OCI-LY1 (cell line): ENCODE data around the gene CDH23.

Source experiments
- H2AFZ ChIP-seq: fragments of 200-600 bp; sonication (generic), shearing (Covaris generic); 2 replicates; pipeline ENCODE4 v1.6.0; 2014; ENCODE audit warnings: antibody characterized with exemption, mild to moderate bottlenecking, low read length
- H3F3A ChIP-seq: fragments of 200-600 bp; sonication (generic), shearing (Covaris generic); 2 replicates; pipeline ENCODE4 v1.6.0; 2014; ENCODE audit warnings: mild to moderate bottlenecking, antibody characterized with exemption, low read length, moderate library complexity; ENCODE audit not compliant: insufficient read depth
- H3K27ac ChIP-seq: fragments of 200-600 bp; sonication (generic); 2 replicates; pipeline ENCODE4 v1.5.1; 2014; ENCODE audit warnings: low read length, mixed run types, mild to moderate bottlenecking, low read depth; ENCODE audit not compliant: poor library complexity, severe bottlenecking
- H3K27me3 ChIP-seq: fragments of 200-600 bp; sonication (generic); 2 replicates; pipeline ENCODE4 v1.6.0; 2014; ENCODE audit warnings: antibody characterized with exemption, mild to moderate bottlenecking, low read length, moderate library complexity; ENCODE audit not compliant: insufficient read depth
- H3K36me3 ChIP-seq: fragments of 200-600 bp; sonication (generic); 2 replicates; pipeline ENCODE4 v1.6.1; 2014; ENCODE audit warnings: mild to moderate bottlenecking, antibody characterized with exemption, low read length, moderate library complexity, mixed read lengths; ENCODE audit not compliant: insufficient read depth
- H3K4me1 ChIP-seq: fragments of 200-600 bp; sonication (generic); 2 replicates; pipeline ENCODE4 v1.5.1; 2014; ENCODE audit warnings: mild to moderate bottlenecking, low read length, moderate library complexity; ENCODE audit not compliant: insufficient read depth, severe bottlenecking
- H3K4me2 ChIP-seq: fragments of 200-600 bp; sonication (generic), shearing (Covaris generic); 2 replicates; pipeline ENCODE4 v1.6.1; 2014; ENCODE audit warnings: low read length
- H3K4me3 ChIP-seq: fragments of 200-600 bp; sonication (generic); 2 replicates; pipeline ENCODE4 v1.5.1; 2014; ENCODE audit warnings: low read length, low read depth, mild to moderate bottlenecking, mixed read lengths; ENCODE audit not compliant: poor library complexity, severe bottlenecking
- H3K79me2 ChIP-seq: fragments of 200-600 bp; shearing (Covaris generic); 2 replicates; pipeline ENCODE4 v1.6.1; 2016; ENCODE audit warnings: mixed run types, low read length, mixed read lengths; ENCODE audit not compliant: insufficient read depth
- H3K9ac ChIP-seq: fragments of 200-600 bp; sonication (generic), shearing (Covaris generic); 2 replicates; pipeline ENCODE4 v1.6.1; 2014; ENCODE audit warnings: mild to moderate bottlenecking, low read length, mixed read lengths
- H3K9me2 ChIP-seq: fragments of 200-600 bp; sonication (generic), shearing (Covaris generic); 2 replicates; pipeline ENCODE4 v1.6.1; 2014; ENCODE audit warnings: low read depth, mild to moderate bottlenecking, low read length, mixed read lengths
- H3K9me3 ChIP-seq: fragments of 200-600 bp; shearing (Covaris generic); 2 replicates; pipeline ENCODE4 v1.6.1; 2014; ENCODE audit warnings: low read length, mixed read lengths
- H4K20me1 ChIP-seq: fragments of 200-600 bp; sonication (generic), shearing (Covaris generic); 2 replicates; pipeline ENCODE4 v1.6.0; 2016; ENCODE audit warnings: mild to moderate bottlenecking, low read length; ENCODE audit not compliant: insufficient read depth
- CTCF ChIP-seq: fragments of 200-600 bp; sonication (generic), shearing (Covaris generic); IDR thresholded peaks from 2 replicates; pipeline ENCODE4 v1.5.1; 2017; ENCODE audit warnings: mild to moderate bottlenecking, antibody characterized with exemption, low read length, moderate library complexity, mixed read lengths
- EZH2 ChIP-seq: fragments of 200-600 bp; sonication (generic), shearing (Covaris generic); IDR thresholded peaks from 2 replicates; pipeline ENCODE4 v1.8.0; 2017; ENCODE audit warnings: borderline replicate concordance, mixed run types, mild to moderate bottlenecking, antibody characterized with exemption, low read length, moderate library complexity, mixed read lengths

The CDH23 gene

GRCh38 chr10:71729161-71729636 lies 332.5 kb downstream of the CDH23 start:
- H3K9ac ChIP-seq: peak overlapping the region; percentile 43; the same call in 1 of the 2 replicates
- H3K4me2 ChIP-seq: peak overlapping the region; percentile 55; the same call in 1 of the 2 replicates
- no peaks in the 10 kb centered on the region for H3F3A ChIP-seq
- no peaks in the 10 kb centered on the region for H3K36me3 ChIP-seq
- no peaks in the 10 kb centered on the region for H4K20me1 ChIP-seq
- H2AFZ ChIP-seq: no peak overlapping the region
- H3K9me2 ChIP-seq: no peaks in the 10 kb centered on the region
- H3K4me1 ChIP-seq: peaks cover 43% of the 10 kb centered on the region
- 0 out of 2 replicates have a peak, but pooled peaks cover 4% of the 10 kb centered on the region for H3K27me3 ChIP-seq
- TF ChIP-seq EZH2 (no peak), CTCF (no peak)
- peak overlapping the region; percentile 97 for H3K27ac ChIP-seq
- H3K79me2 ChIP-seq: no peaks in the 10 kb centered on the region
- H3K9me3 ChIP-seq: no peaks in the 10 kb centered on the region
- no peak overlapping the region for H3K4me3 ChIP-seq

GRCh38 chr10:71731791-71732190 lies 335.1 kb downstream of the CDH23 start:
- H3K27me3 ChIP-seq: 0 out of 2 replicates have a peak, but pooled peaks cover 4% of the 10 kb centered on the region
- H2AFZ ChIP-seq: no peak overlapping the region
- H3K27ac ChIP-seq: no peak overlapping the region
- peaks cover 43% of the 10 kb centered on the region for H3K4me1 ChIP-seq
- no peak overlapping the region for H3K4me2 ChIP-seq
- no peaks in the 10 kb centered on the region for H3K79me2 ChIP-seq
- TF ChIP-seq CTCF: no peak
- no peak for TF ChIP-seq EZH2
- H3K4me3 ChIP-seq: no peak overlapping the region
- no peaks in the 10 kb centered on the region for H3K9me3 ChIP-seq
- H3K36me3 ChIP-seq: no peaks in the 10 kb centered on the region
- no peak overlapping the region for H3K9ac ChIP-seq
- H3K9me2 ChIP-seq: no peaks in the 10 kb centered on the region
- H4K20me1 ChIP-seq: no peaks in the 10 kb centered on the region
- no peaks in the 10 kb centered on the region for H3F3A ChIP-seq

- TF ChIP-seq CTCF: no peak
- TF ChIP-seq EZH2: no peak
- Histone ChIP-seq H3F3A (no peaks in the 10 kb centered on the region), H3K4me2 (no peak overlapping the region), H3K4me1 (peaks cover 14% of the 10 kb centered on the region), H3K9me2 (no peaks in the 10 kb centered on the region), H3K27ac (no peak overlapping the region), H3K36me3 (no peaks in the 10 kb centered on the region), H4K20me1 (no peaks in the 10 kb centered on the region), H2AFZ (no peak overlapping the region), H3K9ac (no peak overlapping the region), H3K9me3 (no peaks in the 10 kb centered on the region), H3K79me2 (no peaks in the 10 kb centered on the region), H3K4me3 (no peak overlapping the region), H3K27me3 (0 out of 2 replicates have a peak, but pooled peaks cover 4% of the 10 kb centered on the region)
Measured at GRCh38 chr10:71734797-71735196, 338.1 kb downstream of the CDH23 start.
